NCI-H1436 treated with DMSO at 0.1 percent for 48 hours (cell line): ENCODE results near the gene CNTFR.

Source experiments
- DNase-seq: peaks from one replicate; lab custom pipeline; 2025; lab: John Stamatoyannopoulos, UW

Gene CNTFR

GRCh38 chr9:34572092-34572491 is 17.4 kb downstream of the CNTFR start:
- no peak for DNase-seq

- no peak for DNase-seq
Measured at GRCh38 chr9:34571481-34571810, 18.1 kb downstream of the CNTFR start.

- DNase-seq: no peak
Measured at GRCh38 chr9:34570809-34571480, 18.6 kb downstream of the CNTFR start.

- no peak for DNase-seq
Measured at GRCh38 chr9:34570376-34570775, 19.1 kb downstream of the CNTFR start.

GRCh38 chr9:34568774-34569173 is 20.8 kb downstream of the CNTFR start:
- no peak for DNase-seq

GRCh38 chr9:34568133-34568532 is 21.4 kb downstream of the CNTFR start:
- DNase-seq: no peak

- no peak for DNase-seq
Measured at GRCh38 chr9:34566972-34567371, 22.6 kb downstream of the CNTFR start.

- no peak for DNase-seq
Measured at GRCh38 chr9:34566322-34566721, 23.2 kb downstream of the CNTFR start.

- no peak for DNase-seq
Measured at GRCh38 chr9:34565856-34566255, 23.7 kb downstream of the CNTFR start.

GRCh38 chr9:34564617-34565016 is 24.9 kb downstream of the CNTFR start:
- no peak for DNase-seq

- no peak for DNase-seq
Measured at GRCh38 chr9:34563262-34563661, 26.3 kb downstream of the CNTFR start.

GRCh38 chr9:34562135-34562745 is 27.3 kb downstream of the CNTFR start:
- DNase-seq: no peak

GRCh38 chr9:34560599-34561214 is 28.8 kb downstream of the CNTFR start:
- DNase-seq: no peak

- no peak for DNase-seq
Measured at GRCh38 chr9:34559624-34560455, 29.7 kb downstream of the CNTFR start.

- no peak for DNase-seq
Measured at GRCh38 chr9:34558919-34559623, 30.5 kb downstream of the CNTFR start.

- no peak for DNase-seq
Measured at GRCh38 chr9:34558364-34558763, 31.2 kb downstream of the CNTFR start.

- no peak for DNase-seq
Measured at GRCh38 chr9:34557426-34558321, 31.9 kb downstream of the CNTFR start.

- no peak for DNase-seq
Measured at GRCh38 chr9:34556949-34557348, 32.6 kb downstream of the CNTFR start.

- no peak for DNase-seq
Measured at GRCh38 chr9:34555936-34556525, 33.5 kb downstream of the CNTFR start.

- no peak for DNase-seq
Measured at GRCh38 chr9:34555500-34555899, 34.0 kb downstream of the CNTFR start.

- DNase-seq: no peak
Measured at GRCh38 chr9:34555002-34555348, 34.5 kb downstream of the CNTFR start.
